C4-2B (cell line): ENCODE measurements around the gene CD68.
A peak's percentile ranks its signal among the peaks of the same experiment; 100 is the strongest.
"Not testable (repeated sequence)": the region's sequence is repeated elsewhere in the genome, so short reads cannot be mapped to it uniquely, and the experiment has no call there.

Source experiments
- H3K27ac ChIP-seq: fragments of 450-650 bp; 2 replicates; pipeline ENCODE4 v1.5.1; 2017
- ZFX ChIP-seq: fragments of 450-650 bp; IDR thresholded peaks from 2 replicates; pipeline ENCODE4 v1.6.1; 2017
- TF ChIP-seq, protein P1 (sequence below): fragments of 450-650 bp; conservative IDR thresholded peaks from 2 replicates; pipeline ENCODE4 v1.5.1; 2017; ENCODE audit warnings: mild to moderate bottlenecking

Gene CD68

DNA sequence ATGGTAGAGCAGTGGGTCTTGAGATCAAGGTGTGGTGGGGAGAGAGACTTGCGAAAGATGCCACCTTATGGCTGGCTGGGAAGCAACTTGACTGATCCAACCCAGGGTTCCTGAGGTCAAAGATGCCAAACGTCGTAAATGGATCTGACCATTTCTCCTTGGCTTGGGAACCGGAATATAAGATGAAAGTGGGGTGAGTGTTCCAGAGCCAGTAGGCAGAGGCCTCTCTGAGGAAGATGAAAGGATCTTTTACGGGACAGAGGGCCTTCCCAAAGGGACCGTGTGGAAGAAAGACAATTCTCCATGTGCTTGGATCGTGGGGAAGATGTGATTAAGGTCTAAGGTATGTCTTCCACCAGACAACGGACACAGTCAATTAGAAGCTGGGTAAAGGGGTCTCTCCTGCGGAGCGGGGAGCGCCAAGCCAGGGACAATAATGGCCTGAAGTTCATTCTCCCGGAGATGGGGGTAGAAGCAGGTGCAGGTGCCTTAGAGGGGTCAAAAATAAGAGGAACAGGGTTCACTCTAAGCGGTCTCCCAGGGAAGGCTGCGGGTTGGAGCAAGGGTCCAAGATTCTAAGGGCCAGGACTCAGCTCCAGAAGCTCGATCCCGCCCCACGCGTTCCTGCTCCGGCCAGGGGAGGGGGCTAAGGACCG, 34.5 kb downstream of the CD68 start:
- TF ChIP-seq ZFX, result no peak
- H3K27ac ChIP-seq, result peak overlapping the region; percentile 97

DNA sequence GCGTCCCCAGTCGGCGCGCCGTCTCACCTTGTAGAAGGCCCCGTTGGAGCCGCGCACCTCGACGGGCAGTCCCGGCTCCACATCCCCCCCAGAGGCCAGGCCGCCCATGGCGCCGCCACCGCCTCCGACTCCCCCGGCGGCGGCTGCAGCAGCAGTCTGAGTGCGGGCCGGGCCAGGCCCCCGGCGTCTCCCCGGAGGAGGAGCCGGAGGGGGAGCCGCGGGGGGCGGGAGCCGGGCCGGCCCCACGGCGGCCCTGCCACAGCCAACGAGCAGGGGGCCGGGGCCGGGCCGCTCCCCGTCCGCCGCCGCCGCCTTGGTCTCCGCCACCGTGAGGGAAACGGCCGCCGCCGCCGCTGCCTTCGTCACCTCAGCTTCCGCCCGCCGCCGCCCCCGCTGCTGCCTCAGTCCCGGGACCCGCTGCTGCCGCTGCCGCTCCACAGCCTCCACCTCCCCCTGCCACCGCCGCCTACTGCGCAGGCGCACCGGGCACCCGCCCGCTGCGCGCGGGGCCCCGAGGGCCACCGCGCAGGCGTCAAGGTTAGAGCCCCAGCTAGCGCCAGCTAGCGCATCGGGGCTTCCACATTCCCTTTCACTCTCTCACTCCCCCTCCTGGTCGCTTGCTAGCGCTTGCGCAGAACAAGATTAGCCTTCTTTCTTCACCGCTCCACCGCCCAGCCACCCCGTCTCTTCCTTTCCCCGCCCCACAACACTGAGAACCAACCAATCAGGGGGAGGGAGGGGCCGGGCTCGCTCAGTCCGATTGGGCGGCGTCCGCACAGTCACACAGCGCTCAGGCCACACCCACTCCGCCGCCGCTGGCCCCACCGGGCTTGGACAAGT, 35.2 kb downstream of the CD68 start, which contains the start of gene FXR2:
FXR2 (minus strand) TSS at position 473 of the 840 bp plus-strand sequence; CDS start at position 108, 365 bp downstream.
- peak within 1 kb of the TSS; percentile 97 for H3K27ac ChIP-seq

DNA sequence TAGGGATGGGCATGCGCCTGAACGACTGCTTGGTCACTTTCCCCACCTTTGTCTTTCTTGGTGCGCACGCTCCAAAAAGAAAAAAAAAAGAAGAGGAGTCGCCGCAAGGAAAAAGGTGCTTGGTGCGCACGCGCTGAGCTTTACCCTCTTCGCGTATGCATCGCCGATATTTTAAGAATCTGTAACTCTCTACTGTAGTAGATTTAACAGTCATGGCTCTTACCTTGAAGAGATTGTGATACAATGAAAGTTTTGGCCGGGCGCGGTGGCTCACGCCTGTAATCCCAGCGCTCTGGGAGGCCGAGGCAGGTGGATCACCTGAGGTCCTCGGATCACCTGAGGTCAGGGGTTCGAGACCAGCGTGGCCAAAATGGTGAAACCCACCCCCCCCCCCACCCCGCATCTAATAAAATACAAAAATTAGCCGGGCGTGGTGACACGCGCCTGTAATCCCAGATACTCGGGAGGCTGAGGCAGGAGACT, 35.9 kb downstream of the CD68 start:
- TF ChIP-seq ZFX, result no peak
- TF ChIP-seq, protein P1, sequence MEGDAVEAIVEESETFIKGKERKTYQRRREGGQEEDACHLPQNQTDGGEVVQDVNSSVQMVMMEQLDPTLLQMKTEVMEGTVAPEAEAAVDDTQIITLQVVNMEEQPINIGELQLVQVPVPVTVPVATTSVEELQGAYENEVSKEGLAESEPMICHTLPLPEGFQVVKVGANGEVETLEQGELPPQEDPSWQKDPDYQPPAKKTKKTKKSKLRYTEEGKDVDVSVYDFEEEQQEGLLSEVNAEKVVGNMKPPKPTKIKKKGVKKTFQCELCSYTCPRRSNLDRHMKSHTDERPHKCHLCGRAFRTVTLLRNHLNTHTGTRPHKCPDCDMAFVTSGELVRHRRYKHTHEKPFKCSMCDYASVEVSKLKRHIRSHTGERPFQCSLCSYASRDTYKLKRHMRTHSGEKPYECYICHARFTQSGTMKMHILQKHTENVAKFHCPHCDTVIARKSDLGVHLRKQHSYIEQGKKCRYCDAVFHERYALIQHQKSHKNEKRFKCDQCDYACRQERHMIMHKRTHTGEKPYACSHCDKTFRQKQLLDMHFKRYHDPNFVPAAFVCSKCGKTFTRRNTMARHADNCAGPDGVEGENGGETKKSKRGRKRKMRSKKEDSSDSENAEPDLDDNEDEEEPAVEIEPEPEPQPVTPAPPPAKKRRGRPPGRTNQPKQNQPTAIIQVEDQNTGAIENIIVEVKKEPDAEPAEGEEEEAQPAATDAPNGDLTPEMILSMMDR, result no peak
- peak overlapping the region; percentile 70 for H3K27ac ChIP-seq

More for the DNA sequence above, 35.2 kb downstream of the CD68 start, which contains the start of gene FXR2:
- TF ChIP-seq, protein P1, result peak; percentile 78
- TF ChIP-seq ZFX, result peak; percentile 88; the same call in 1 of the 2 replicates

DNA sequence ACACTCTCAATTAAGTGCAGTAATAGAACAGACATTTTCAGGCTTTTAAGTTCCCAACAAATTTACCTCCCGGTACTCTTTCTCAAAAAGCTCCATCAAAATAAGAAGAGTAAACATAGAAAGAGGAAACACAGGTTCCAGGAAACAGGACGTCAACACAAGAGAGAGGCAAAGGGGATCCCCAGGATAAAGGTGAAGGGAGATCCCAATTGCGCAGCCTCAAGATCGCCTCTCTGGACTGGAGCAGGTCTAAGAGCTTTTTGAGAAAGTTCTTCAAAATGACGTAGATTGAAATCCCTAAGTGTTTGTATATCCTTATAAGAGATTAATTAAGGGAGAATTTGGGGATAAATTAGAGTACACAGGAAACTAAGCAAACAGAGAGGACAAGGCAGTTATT, 39.2 kb downstream of the CD68 start:
- H3K27ac ChIP-seq, result no peak overlapping the region
- TF ChIP-seq, protein P1, result no peak
- no peak for TF ChIP-seq ZFX

DNA sequence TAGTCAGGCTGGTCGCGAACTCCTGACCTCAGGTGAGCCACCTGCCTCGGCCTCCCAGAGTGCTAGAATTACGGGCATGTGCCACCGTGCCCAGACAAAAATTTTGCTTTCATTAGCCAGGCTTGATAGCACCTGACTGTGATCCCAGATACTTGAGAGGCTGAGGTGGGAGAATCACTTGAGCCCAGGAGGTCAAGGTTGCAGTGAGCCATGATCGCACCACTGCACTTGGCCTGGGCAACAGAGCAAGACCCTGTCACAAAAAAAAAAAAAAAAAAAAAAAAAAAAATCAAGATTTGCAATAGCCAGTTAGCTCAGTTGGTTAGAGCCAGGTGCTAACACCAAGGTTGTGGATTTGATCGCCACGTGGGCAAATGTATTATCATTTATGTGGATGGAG, 41.4 kb downstream of the CD68 start:
- no peak for TF ChIP-seq ZFX
- H3K27ac ChIP-seq, result no peak overlapping the region

DNA sequence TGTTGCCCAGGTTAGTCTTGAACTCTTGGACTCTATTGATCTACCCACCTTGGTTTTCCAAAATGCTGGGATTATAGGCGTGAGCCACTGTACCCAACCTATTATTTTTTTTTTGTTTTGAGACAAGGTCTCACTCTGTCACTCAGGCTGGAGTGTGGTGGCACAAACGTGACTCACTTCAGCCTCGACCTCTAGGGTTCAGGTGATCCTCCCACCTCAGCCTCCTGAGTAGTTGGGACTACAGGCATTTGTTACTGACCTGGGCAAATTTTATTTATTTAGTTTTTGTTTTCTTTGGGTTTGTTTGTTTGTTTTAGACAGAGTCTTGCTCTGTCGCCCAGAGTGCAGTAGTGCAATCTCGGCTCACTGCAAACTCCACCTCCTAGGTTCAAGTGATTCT, 44.2 kb downstream of the CD68 start:
- no peak overlapping the region for H3K27ac ChIP-seq
- no peak for TF ChIP-seq ZFX
- TF ChIP-seq, protein P1, result no peak

DNA sequence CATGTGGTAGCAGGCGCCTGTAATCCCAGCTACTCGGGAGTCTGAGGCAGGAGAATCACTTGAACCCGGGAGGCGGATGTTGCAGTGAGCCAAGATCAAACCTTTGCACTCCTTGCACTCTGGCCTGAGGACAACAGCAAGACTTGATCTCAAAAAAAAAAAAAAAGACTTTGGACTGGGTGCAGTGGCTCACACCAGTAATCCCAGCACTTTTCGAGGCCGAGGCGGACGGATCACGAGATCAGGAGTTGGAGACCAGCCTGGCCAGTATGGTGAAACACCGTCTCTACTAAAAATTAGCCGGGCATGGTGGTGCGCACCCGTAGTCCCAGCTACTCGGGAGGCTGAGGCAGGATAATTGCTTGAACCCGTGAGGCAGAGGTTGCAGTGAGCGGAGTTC, 46.3 kb downstream of the CD68 start:
- H3K27ac ChIP-seq, result not testable (repeated sequence)

DNA sequence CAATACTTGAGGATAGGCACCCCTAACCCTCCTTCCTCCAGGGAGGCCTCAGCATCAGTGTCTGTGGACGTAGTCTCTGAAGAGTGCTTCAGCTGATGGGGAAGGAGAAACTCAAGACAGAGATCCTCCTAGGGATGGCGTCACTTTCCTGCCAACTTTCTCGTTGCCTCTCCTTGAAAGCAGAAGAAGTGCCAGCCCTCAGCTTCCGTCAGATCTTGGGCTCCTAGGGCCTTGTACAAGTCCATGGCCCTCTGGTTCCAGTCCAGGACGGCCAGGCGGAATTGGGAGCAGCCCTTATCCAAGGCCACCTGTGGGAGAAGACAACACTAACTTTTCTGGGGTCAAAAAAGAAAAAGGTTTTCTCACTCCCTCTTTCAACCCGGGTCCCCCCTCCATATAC, 46.9 kb downstream of the CD68 start:
- no peak for TF ChIP-seq ZFX

DNA sequence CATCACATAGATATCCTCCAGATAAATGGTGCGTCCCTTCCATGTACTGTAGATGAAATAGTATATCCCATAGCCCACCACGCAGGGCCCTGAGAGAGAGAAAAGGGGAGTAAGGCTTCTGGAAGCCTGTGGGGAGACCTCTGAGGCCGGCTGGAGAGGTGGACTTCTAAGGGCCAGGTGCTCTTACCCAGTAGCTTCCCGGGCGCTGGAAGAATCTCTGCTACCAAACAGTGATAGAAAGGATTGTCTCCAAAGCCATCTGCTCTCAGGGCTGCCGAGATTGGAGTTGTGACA, 47.5 kb downstream of the CD68 start:
- TF ChIP-seq ZFX, result no peak
- TF ChIP-seq, protein P1, result no peak
- peak overlapping the region; percentile 76 for H3K27ac ChIP-seq

More for the DNA sequence above, 46.9 kb downstream of the CD68 start:
- no peak overlapping the region for H3K27ac ChIP-seq
